BJ (cell line): Measurements from ENCODE around the gene NR2F2. TPM values are rescaled to one million over a fixed set of nuclear protein-coding genes. Genes with fewer than 3 reads are reported as not detected.

Source experiments
- CTCF ChIA-PET: fragments of 350-600 bp; formaldehyde crosslinking; extraction: SDS; loops from one replicate; lab custom pipeline; 2021; ENCODE audit warnings: antibody characterized with exemption, inconsistent platforms; lab: Yijun Ruan, JAX
- POLR2A ChIA-PET: fragments of 300-600 bp; sonication (Branson Sonifier 250); formaldehyde crosslinking; extraction: SDS; loops from one replicate; lab custom pipeline; 2021; ENCODE audit warnings: antibody characterized with exemption; lab: Charles Lee
- DNase-seq: peaks from one replicate; pipeline ENCODE4 v3.0.0-alpha.2; 2011; ENCODE audit warnings: low read depth
- H3K27me3 ChIP-seq: 2 replicates; pipeline ENCODE4 v1.6.0; 2011; ENCODE audit warnings: low read length; ENCODE audit not compliant: control insufficient read depth, insufficient read depth
- H3K36me3 ChIP-seq: 2 replicates; pipeline ENCODE4 v1.5.1; 2011; ENCODE audit warnings: low read length; ENCODE audit not compliant: control insufficient read depth, insufficient read depth
- H3K4me3 ChIP-seq: 2 replicates; pipeline ENCODE4 v1.5.1; 2011; ENCODE audit warnings: low read depth, mild to moderate bottlenecking, control low read depth, low read length
- polyA plus RNA-seq: library from polyadenylated mRNA; depleted of rRNA; stranded (reverse); fragments of >200 nt; gene quantifications from 2 replicates; pipeline ENCODE4 v1.2.3, GENCODE V29; 2011
- TF ChIP-seq, protein P1 (sequence below): IDR thresholded peaks from 2 replicates; pipeline ENCODE4 v1.5.1; 2011; ENCODE audit warnings: low read depth, mild to moderate bottlenecking, control low read depth, inconsistent platforms, low read length, moderate library complexity; ENCODE audit not compliant: insufficient read depth

NR2F2 gene
- polyA plus RNA-seq, 1 experiment: 50.0 TPM

DNA sequence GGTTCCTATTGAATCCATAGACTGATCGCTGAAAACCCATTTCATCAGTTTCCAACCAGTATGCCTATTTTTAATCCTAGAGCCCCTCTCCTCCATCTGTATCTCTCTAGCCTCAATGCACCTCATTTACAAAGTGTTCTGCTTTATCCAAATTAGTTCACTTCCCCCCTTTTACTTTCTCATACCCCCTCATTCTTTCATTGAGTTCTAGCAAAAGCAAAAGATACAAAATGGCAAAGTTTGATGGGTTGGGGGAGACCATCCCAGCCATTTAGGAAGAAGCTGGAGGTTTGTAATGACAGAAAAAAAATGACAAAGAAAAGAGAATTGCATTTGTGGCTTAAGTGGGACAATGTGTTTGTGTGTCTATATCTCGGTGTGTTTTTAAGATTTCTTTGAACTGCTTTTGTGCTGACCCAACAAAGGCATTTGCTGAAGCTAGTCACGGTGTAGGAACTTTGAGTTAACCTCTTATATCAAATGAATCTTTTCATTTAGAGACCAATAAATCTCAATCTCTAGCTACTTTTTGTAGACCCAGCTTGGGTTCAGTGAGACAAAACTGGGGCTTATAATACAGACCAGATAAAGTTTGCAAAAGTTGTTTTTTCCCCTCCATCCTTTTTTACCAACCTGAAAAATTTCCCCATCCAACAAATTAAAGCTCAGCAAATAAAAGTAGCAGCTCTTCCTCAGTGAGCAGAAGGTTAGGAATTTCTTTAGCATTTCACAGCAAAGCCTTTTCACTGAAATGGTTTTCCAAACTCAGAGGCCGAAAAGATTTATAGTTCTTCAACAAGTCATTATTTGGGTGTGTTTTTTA lies 18.7 kb downstream of the NR2F2 start:
- TF ChIP-seq, protein P1, sequence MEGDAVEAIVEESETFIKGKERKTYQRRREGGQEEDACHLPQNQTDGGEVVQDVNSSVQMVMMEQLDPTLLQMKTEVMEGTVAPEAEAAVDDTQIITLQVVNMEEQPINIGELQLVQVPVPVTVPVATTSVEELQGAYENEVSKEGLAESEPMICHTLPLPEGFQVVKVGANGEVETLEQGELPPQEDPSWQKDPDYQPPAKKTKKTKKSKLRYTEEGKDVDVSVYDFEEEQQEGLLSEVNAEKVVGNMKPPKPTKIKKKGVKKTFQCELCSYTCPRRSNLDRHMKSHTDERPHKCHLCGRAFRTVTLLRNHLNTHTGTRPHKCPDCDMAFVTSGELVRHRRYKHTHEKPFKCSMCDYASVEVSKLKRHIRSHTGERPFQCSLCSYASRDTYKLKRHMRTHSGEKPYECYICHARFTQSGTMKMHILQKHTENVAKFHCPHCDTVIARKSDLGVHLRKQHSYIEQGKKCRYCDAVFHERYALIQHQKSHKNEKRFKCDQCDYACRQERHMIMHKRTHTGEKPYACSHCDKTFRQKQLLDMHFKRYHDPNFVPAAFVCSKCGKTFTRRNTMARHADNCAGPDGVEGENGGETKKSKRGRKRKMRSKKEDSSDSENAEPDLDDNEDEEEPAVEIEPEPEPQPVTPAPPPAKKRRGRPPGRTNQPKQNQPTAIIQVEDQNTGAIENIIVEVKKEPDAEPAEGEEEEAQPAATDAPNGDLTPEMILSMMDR: no peak
- no peaks in the 10 kb centered on the region for H3K27me3 ChIP-seq
- H3K4me3 ChIP-seq: no peak overlapping the region
- ChIA-PET CTCF (interaction anchor here (0.8 to 1.3 kb wide), 6 partner anchors 8 to 1325 kb away, joined by 3 to 4 read pairs (median 3); no protein-coding TSS in a partner anchor), POLR2A (interaction anchor here (0.7 to 1.5 kb wide), 4 partner anchors 9 to 22 kb away, joined by 3 to 6 read pairs (median 4); partner anchors contain the start of gene NR2F2)
- no peak for DNase-seq
- peaks cover 15% of the 10 kb centered on the region for H3K36me3 ChIP-seq

DNA sequence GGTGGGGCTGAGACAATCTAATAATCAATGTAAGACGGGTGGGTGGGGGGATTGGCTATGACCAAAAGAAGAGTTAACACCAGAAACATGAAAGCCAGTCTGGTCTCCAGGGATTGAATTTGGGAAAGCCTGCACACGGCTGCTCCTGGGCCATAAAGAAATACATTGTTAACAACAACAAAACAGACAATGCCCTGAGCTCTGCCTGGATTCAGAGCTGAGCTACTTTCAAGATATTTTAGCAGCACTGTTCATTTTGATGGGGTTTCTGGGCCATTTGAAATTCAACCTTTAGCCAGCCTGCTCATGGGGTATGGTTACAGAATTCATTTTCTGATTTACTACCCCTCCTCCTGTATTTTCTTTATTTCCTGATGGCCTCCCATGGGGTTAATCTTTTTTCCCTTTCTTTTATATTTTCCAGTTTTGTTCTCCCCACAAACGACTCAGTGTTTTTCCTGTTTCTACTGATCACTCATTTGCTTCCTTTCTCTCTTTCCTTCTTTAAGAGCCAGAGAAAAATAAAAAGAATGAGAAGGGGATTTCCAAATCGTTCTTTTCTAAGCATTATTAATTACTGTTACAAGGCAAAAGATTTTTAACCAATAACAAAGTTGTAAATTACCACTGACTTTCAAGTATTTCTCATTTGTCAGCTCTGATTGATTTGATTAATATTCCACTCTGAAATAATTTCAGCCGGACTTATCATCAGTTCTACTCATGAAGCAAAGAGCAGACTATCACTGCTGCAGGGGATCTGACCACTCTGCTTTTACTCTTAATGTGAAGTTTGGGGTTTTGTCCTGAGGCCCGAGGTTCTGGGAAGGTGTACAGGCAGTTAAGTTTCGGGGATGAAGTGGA lies 19.6 kb downstream of the NR2F2 start:
- H3K36me3 ChIP-seq: peaks cover 11% of the 10 kb centered on the region
- no peak for DNase-seq
- POLR2A ChIA-PET: interaction anchor here (0.7 to 1.5 kb wide), 4 partner anchors 10 to 23 kb away, joined by 3 to 6 read pairs (median 4); partner anchors contain the start of gene NR2F2
- H3K27me3 ChIP-seq: no peaks in the 10 kb centered on the region
- CTCF ChIA-PET: interaction anchor here (0.8 to 1.2 kb wide), 5 partner anchors 8 to 1326 kb away, joined by 3 to 4 read pairs (median 3); no protein-coding TSS in a partner anchor
- H3K4me3 ChIP-seq: no peak overlapping the region
- TF ChIP-seq, protein P1: no peak

DNA sequence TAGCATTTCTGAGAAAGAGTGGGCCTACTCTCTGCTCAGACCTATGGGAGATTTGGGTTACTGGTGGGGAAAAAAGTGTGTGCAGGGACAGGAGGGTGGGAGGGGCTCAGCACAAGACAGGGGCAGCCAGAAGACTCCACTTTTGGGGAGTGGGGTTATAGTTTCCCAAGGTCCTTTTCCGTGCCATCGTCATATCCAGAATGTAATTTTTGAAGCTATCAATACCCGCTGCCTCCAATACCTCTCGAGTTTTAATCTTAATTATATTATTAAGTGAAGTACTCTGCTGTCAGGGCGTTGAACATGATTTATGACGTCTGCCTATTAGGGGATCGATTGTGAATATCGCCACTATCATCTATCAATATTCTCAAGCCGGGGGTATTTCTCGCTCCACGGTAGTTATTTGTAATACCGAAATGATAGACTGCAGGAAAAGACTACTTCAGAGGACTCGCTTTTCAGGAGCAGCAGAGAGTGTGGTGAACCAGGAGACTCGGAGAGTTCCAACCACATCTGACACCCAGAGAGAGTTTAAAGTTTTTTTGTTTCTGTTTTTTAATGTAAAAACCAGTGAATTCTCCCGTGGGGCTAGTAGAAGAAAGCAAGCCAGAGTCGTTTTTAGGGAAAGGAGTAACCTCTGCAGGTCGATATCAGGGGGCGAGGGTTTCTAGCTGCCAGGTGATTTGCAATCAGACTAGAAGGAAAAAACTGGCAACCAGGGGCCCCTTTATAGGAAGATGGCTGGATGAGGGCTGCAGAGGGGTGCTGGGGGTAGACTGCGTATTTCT lies 20.6 kb downstream of the NR2F2 start:
- CTCF ChIA-PET: no interaction called here
- POLR2A ChIA-PET: no interaction called here
- H3K27me3 ChIP-seq: no peaks in the 10 kb centered on the region
- DNase-seq: no peak
- peaks cover 11% of the 10 kb centered on the region for H3K36me3 ChIP-seq
- H3K4me3 ChIP-seq: no peak overlapping the region
- TF ChIP-seq, protein P1: no peak

DNA sequence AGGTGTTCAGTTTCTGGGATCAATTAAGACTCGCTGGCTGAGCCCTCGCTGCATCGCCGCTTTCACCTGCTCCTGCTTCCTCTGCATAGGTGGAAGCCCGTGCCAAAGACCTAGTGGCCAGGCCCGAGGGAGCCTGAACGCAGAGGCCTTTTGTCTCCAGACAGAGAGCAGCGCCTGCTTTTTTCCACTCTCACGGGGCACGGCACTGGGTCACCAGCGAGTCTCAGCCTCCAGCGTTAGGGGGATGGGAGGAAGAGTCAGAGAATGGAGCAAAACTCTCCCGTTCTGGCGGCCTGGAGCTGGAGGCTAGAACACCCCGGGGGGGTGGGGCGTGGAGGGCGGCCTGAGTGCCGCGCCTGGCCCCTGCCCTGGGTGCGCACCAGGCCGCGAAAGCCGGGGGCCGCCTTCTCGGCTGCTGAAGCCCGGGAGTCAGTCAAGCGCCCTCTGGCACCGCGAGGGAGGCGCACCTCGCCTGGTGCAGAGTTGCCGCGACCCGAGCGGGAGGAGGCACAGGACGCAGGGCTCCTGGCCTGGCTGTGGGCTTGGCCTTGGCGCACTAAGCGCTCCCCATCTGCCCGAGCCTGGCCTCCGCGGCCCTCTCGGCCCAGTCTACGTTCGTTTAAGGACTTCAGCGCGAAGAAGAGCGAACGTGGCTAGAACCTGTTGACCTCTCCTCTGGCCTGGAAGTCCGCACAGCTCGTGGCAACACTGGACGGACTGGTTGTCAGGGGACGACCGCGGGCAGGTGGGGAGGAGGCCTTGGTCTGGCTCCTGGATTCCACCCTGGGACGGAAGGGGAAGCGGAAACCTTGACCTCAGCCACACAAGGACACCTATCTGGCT lies 21.5 kb downstream of the NR2F2 start:
- CTCF ChIA-PET: no interaction called here
- POLR2A ChIA-PET: no interaction called here
- no peak overlapping the region for H3K4me3 ChIP-seq
- H3K27me3 ChIP-seq: no peaks in the 10 kb centered on the region
- H3K36me3 ChIP-seq: peaks cover 11% of the 10 kb centered on the region
- TF ChIP-seq, protein P1: no peak
- DNase-seq: no peak
